ENCODE measurements around the gene RHNO1.
A peak's percentile ranks its signal among the peaks of the same experiment; 100 is the strongest.

RHNO1 gene

GRCh38 chr12:2877047-2877952 is at the start of gene RHNO1, which contains the start of gene FOXM1:
RHNO1 (plus strand) TSS chr12:2877223; CDS start chr12:2885367, 8,144 bp downstream.
FOXM1 (minus strand) TSS chr12:2877174; CDS start chr12:2874478, 2,696 bp downstream.
- peak; percentile 92 for DNase-seq

- DNase-seq = no peak
These were observed 47.7 kb upstream of the RHNO1 start for GRCh38 chr12:2829275-2829674.

- no peak for DNase-seq
These were observed 44.4 kb upstream of the RHNO1 start for GRCh38 chr12:2832550-2833127.

GRCh38 chr12:2833327-2833726 is 43.7 kb upstream of the RHNO1 start:
- no peak for DNase-seq

GRCh38 chr12:2833810-2834209 is 43.2 kb upstream of the RHNO1 start:
- DNase-seq = no peak

- DNase-seq = no peak
These were observed 42.2 kb upstream of the RHNO1 start, which contains the start of gene NRIP2 for GRCh38 chr12:2834581-2835491. NRIP2 (minus strand) TSS chr12:2835035; CDS start chr12:2834983, 52 bp downstream.

- no peak for DNase-seq
These were observed 41.2 kb upstream of the RHNO1 start for GRCh38 chr12:2835691-2836403.

GRCh38 chr12:2836574-2836973 is 40.4 kb upstream of the RHNO1 start:
- no peak for DNase-seq

GRCh38 chr12:2841056-2841650 is 35.9 kb upstream of the RHNO1 start:
- DNase-seq = peak; percentile 12

GRCh38 chr12:2842948-2843347 is 34.1 kb upstream of the RHNO1 start:
- no peak for DNase-seq

GRCh38 chr12:2844786-2845185 is 32.2 kb upstream of the RHNO1 start:
- DNase-seq = no peak

- no peak for DNase-seq
These were observed 31.7 kb upstream of the RHNO1 start for GRCh38 chr12:2845280-2845679.

GRCh38 chr12:2851931-2852330 is 25.1 kb upstream of the RHNO1 start:
- no peak for DNase-seq

GRCh38 chr12:2853626-2854025 is 23.4 kb upstream of the RHNO1 start:
- peak; percentile 64 for DNase-seq

GRCh38 chr12:2854669-2855453 is 22.2 kb upstream of the RHNO1 start:
- DNase-seq = no peak

GRCh38 chr12:2855546-2855945 is 21.5 kb upstream of the RHNO1 start:
- no peak for DNase-seq

- DNase-seq = no peak
These were observed 21.0 kb upstream of the RHNO1 start for GRCh38 chr12:2856051-2856450.

GRCh38 chr12:2857021-2857431 is 20.0 kb upstream of the RHNO1 start, which contains the start of gene TEX52:
TEX52 (minus strand) TSS chr12:2857039; CDS start chr12:2857026, 13 bp downstream.
- DNase-seq = no peak

GRCh38 chr12:2857576-2857975 is 19.4 kb upstream of the RHNO1 start:
- DNase-seq = no peak

GRCh38 chr12:2858334-2858733 is 18.7 kb upstream of the RHNO1 start:
- no peak for DNase-seq

- no peak for DNase-seq
These were observed 18.0 kb upstream of the RHNO1 start for GRCh38 chr12:2858944-2859421.

All from OCI-M1 (cell line).